ENCODE data around the gene FFAR2.

Gene FFAR2

DNA sequence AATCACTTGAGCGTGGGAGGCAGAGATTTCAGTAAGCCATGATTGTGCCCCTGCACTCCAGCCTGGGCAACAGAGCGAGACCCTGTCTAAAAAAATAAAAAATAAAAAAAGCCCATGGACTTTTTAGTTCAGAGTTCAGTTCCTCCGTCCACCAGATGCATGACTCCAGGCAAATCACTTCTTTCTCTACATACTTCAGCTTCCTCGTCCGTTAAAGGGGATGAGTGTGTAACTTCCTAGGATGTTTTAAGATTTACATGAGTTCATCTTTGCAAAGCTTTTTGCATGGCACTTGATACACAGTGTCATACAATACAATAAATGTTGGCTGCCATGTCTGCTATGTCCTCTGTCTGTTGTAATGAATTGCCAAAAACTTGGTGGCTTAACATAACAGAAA lies 10.0 kb upstream of the FFAR2 start:
- Histone ChIP-seq H3K79me2 (ENCODE audit: insufficient read depth, low read depth) (no peaks in the 10 kb centered on the region), H3K4me2 (no peak overlapping the region)

DNA sequence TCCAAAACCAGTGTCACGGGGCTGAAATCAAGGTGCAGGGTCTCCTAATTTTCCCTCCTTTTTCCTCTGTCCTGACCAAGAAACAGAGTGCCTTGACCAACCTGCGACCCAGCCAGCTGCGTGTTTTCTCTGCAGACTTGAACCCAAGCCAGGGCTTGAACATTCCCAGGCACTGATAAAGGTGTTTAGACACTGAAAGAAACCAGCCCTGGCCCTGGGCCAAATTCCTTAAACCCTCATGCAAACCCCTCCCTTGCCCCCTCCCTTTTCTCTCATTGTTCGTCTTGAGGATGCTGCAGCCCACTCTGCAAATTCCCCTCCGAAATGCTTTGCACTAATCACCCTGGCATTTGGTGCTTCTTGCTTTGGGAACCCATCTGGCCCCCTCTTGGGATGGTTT lies 9.5 kb upstream of the FFAR2 start:
- Histone ChIP-seq H3K27me3 (ENCODE audit: insufficient read depth, low read depth) (peaks cover 41% of the 10 kb centered on the region; the same call in 1 of the 2 replicates), H4K20me1 (ENCODE audit: insufficient read depth) (no peaks in the 10 kb centered on the region), H3K4me3 (IDR thresholded peaks at IDR 0.05; ENCODE audit: insufficient read depth, low read depth, low read length) (no peak overlapping the region), H2AFZ (ENCODE audit: low read depth) (no peak overlapping the region), H3K4me2 (no peak overlapping the region), H3K9ac (no peak overlapping the region), H3K4me1 (ENCODE audit: low read depth, poor library complexity, severe bottlenecking) (no peaks in the 10 kb centered on the region), H3K79me2 (ENCODE audit: insufficient read depth, low read depth) (no peaks in the 10 kb centered on the region), H3K27ac (no peak overlapping the region), H3K36me3 (ENCODE audit: insufficient read depth) (no peaks in the 10 kb centered on the region)
- TF ChIP-seq, protein P1, sequence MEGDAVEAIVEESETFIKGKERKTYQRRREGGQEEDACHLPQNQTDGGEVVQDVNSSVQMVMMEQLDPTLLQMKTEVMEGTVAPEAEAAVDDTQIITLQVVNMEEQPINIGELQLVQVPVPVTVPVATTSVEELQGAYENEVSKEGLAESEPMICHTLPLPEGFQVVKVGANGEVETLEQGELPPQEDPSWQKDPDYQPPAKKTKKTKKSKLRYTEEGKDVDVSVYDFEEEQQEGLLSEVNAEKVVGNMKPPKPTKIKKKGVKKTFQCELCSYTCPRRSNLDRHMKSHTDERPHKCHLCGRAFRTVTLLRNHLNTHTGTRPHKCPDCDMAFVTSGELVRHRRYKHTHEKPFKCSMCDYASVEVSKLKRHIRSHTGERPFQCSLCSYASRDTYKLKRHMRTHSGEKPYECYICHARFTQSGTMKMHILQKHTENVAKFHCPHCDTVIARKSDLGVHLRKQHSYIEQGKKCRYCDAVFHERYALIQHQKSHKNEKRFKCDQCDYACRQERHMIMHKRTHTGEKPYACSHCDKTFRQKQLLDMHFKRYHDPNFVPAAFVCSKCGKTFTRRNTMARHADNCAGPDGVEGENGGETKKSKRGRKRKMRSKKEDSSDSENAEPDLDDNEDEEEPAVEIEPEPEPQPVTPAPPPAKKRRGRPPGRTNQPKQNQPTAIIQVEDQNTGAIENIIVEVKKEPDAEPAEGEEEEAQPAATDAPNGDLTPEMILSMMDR (conservative IDR thresholded peaks at IDR 0.05; ENCODE audit: low read depth, low read length): no peak

More for the DNA sequence above, 10.0 kb upstream of the FFAR2 start:
- H3K27me3 ChIP-seq (ENCODE audit: insufficient read depth, low read depth): peaks cover 41% of the 10 kb centered on the region; the same call in 1 of the 2 replicates
- H2AFZ ChIP-seq (ENCODE audit: low read depth): no peak overlapping the region
- H3K4me1 ChIP-seq (ENCODE audit: low read depth, poor library complexity, severe bottlenecking): no peaks in the 10 kb centered on the region
- H3K36me3 ChIP-seq (ENCODE audit: insufficient read depth): no peaks in the 10 kb centered on the region
- no peak overlapping the region for H3K4me3 ChIP-seq (IDR thresholded peaks at IDR 0.05; ENCODE audit: insufficient read depth, low read depth, low read length)
- no peak overlapping the region for H3K9ac ChIP-seq
- TF ChIP-seq, protein P1 (conservative IDR thresholded peaks at IDR 0.05; ENCODE audit: low read depth, low read length): no peak
- H3K27ac ChIP-seq: no peak overlapping the region
- no peaks in the 10 kb centered on the region for H4K20me1 ChIP-seq (ENCODE audit: insufficient read depth)

DNA sequence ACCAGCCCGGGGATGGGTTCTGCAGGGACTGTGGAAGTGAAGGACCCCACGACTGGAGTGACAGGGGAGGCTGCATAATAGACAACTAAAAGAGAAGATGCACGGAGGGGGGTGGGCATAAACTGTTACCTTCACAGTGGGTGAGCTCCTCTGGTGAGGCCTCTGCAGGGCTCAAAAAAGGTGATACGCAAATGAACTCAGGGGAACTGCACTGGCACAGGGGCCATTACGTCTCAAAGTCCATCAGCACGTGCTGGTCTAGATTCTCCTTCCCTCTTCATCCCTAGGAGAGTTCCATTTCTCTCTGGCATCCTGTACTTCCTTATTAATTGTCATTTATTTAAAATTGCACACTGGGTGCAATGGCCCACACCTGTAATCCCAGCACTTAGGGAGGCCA lies 8.1 kb upstream of the FFAR2 start:
- no peaks in the 10 kb centered on the region for H3K36me3 ChIP-seq (ENCODE audit: insufficient read depth)
- H3K27ac ChIP-seq: no peak overlapping the region
- no peaks in the 10 kb centered on the region for H3K4me1 ChIP-seq (ENCODE audit: low read depth, poor library complexity, severe bottlenecking)
- peaks cover 35% of the 10 kb centered on the region; the same call in 1 of the 2 replicates for H3K27me3 ChIP-seq (ENCODE audit: insufficient read depth, low read depth)
- no peak overlapping the region for H2AFZ ChIP-seq (ENCODE audit: low read depth)
- H4K20me1 ChIP-seq (ENCODE audit: insufficient read depth): no peaks in the 10 kb centered on the region
- no peak overlapping the region for H3K9ac ChIP-seq
- H3K79me2 ChIP-seq (ENCODE audit: insufficient read depth, low read depth): no peaks in the 10 kb centered on the region
- TF ChIP-seq, protein P1 (conservative IDR thresholded peaks at IDR 0.05; ENCODE audit: low read depth, low read length): no peak
- no peak overlapping the region for H3K4me2 ChIP-seq
- no peak overlapping the region for H3K4me3 ChIP-seq (IDR thresholded peaks at IDR 0.05; ENCODE audit: insufficient read depth, low read depth, low read length)

DNA sequence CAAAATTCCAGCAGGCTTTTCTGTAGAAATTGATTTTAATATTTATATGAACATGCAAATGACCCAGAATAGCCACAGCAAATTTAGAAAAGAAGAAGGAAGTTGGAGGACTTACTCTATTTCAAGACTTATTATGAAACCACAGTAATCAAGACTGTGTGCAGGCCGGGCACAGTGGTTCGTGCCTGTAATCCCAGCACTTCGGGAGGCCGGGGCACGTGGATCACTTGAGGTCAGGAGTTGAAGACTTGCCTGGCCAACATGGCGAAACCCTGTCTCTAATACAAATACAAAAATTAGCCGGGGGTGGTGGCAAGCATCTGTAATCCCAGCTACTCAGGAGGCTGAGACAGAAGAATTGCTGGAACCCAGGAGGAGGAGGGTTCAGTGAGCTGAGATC lies 6.0 kb upstream of the FFAR2 start:
- no peaks in the 10 kb centered on the region for H4K20me1 ChIP-seq (ENCODE audit: insufficient read depth)
- no peaks in the 10 kb centered on the region for H3K4me1 ChIP-seq (ENCODE audit: low read depth, poor library complexity, severe bottlenecking)
- TF ChIP-seq, protein P1 (conservative IDR thresholded peaks at IDR 0.05; ENCODE audit: low read depth, low read length): no peak
- no peak overlapping the region for H3K4me3 ChIP-seq (IDR thresholded peaks at IDR 0.05; ENCODE audit: insufficient read depth, low read depth, low read length)
- H3K36me3 ChIP-seq (ENCODE audit: insufficient read depth): no peaks in the 10 kb centered on the region
- H3K27me3 ChIP-seq (ENCODE audit: insufficient read depth, low read depth): peaks cover 45% of the 10 kb centered on the region; the same call in 1 of the 2 replicates
- no peaks in the 10 kb centered on the region for H3K79me2 ChIP-seq (ENCODE audit: insufficient read depth, low read depth)
- no peak overlapping the region for H3K27ac ChIP-seq
- H3K4me2 ChIP-seq: no peak overlapping the region
- no peak overlapping the region for H3K9ac ChIP-seq
- no peak overlapping the region for H2AFZ ChIP-seq (ENCODE audit: low read depth)

Measured in KMS-11 (cell line).